NOMO-1 treated with dmso at 0.1 percent for 144 hours (cell line): ENCODE measurements around the gene SULT1E1.

Experiments
- DNase-seq: peaks from one replicate; lab custom pipeline; 2025; ENCODE audit not compliant: unreplicated experiment; lab: John Stamatoyannopoulos, UW

SULT1E1 gene

DNA sequence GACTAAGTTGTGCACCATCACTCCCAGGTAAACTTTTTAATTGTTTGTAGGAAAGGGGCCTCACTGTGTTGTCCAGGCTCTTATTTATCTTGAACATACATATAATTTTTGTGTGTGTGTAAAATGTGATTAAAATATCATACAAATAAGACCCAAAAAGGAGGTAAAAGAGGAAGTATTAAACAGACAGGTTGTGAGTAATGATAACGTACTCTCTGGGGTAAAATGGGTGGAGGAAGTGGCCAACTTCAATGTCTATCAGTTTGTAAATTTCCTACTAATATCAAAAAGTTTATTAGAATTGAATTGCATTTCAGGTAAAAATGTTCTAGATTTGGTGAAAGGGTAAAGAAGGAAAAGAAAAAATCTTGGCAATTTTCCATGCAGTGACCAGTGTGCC lies 48.8 kb downstream of the SULT1E1 start:
- DNase-seq, result no peak

DNA sequence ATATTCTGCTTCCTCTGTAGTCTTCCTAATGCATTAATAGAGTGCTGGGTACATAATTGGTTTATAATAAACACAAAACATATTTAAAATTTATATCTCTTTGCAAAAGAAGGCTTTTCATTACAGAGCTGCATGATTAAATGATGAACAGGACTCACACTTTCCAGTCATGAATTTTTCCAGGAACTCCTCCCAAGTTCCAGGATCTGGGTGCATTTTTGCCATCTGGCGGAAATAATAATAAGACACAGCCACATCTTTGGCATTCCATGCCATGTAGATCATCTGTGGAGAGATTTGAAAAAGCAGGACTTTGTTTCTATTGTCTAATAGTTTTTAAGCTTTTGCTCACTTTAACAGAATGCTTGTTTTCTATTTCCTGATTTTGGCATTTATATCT lies 59.3 kb downstream of the SULT1E1 start:
- no peak for DNase-seq

DNA sequence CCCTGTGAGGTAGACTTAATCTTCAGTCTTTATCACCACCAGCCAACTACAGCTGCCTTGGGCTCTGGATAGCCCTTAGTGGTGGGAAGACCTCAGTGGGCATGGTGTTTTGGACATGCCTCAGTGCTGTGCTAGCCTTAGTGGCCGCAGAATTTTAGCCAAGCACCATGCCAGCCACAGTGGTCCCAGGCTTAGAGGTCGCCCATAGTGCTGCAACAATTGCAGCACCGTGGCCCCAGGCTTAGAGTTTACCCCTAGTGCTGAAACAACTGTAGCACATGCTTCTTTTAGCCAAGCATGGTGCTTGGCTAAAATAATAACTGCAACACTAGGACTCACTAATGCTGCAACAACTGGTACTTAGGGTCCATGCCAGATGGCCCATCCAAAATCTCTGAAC lies 60.6 kb downstream of the SULT1E1 start:
- no peak for DNase-seq

GRCh38 chr4:69793732-69794131 lies 66.2 kb downstream of the SULT1E1 start:
- DNase-seq, result no peak
